ENCODE data around the gene FREM2.

DNA sequence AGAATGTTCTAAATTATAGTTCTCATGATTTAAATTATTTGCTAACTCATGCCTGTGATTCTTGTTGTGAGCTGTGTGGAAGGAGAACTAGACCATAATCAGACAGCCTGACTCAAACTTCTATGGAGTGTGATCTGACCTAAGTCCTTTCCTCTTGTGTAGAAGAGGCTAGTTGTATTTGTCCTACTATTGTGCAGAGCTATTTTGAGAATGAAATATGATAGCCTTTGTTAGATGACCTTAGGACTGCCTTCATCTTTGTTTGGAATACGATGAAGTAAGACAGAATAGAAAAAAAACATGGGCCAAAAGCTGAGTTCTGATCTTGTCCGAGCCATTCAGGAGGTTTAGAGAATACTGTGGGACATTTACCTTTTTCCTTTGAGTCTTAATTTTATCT is 184.4 kb downstream of the FREM2 start:
- TF ChIP-seq, protein P1, sequence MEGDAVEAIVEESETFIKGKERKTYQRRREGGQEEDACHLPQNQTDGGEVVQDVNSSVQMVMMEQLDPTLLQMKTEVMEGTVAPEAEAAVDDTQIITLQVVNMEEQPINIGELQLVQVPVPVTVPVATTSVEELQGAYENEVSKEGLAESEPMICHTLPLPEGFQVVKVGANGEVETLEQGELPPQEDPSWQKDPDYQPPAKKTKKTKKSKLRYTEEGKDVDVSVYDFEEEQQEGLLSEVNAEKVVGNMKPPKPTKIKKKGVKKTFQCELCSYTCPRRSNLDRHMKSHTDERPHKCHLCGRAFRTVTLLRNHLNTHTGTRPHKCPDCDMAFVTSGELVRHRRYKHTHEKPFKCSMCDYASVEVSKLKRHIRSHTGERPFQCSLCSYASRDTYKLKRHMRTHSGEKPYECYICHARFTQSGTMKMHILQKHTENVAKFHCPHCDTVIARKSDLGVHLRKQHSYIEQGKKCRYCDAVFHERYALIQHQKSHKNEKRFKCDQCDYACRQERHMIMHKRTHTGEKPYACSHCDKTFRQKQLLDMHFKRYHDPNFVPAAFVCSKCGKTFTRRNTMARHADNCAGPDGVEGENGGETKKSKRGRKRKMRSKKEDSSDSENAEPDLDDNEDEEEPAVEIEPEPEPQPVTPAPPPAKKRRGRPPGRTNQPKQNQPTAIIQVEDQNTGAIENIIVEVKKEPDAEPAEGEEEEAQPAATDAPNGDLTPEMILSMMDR (IDR thresholded peaks at IDR 0.05): no peak
- TF ChIP-seq POLR2A (IDR thresholded peaks at IDR 0.05): no peak
